H1 (cell line): ENCODE results near the gene NR5A2.

Experiments
- CHD7 ChIP-seq: fragments of 300-600 bp; sonication (generic); IDR thresholded peaks from 2 replicates; pipeline ENCODE4 v1.7.1; 2012; ENCODE audit warnings: low read length, moderate library complexity, mild to moderate bottlenecking, inconsistent platforms; ENCODE audit not compliant: insufficient replicate concordance
- EZH2 ChIP-seq: fragments of 200-600 bp; sonication (generic); IDR thresholded peaks from 2 replicates; pipeline ENCODE4 v1.7.1; 2012; ENCODE audit warnings: low read depth, mild to moderate bottlenecking, moderate library complexity, low read length, inconsistent platforms; ENCODE audit not compliant: severe bottlenecking
- HDAC2 ChIP-seq, 2 experiments: fragments of 300-600 bp in 1 of 2; sonication (generic) in 1 of 2; IDR thresholded peaks; 2 replicates each; pipeline ENCODE4 v1.6.1; 2011 to 2012; ENCODE audit warnings: low read depth in 2 of 2, low read length in 2 of 2, mild to moderate bottlenecking in 2 of 2, moderate library complexity in 2 of 2, borderline replicate concordance in 1 of 2, inconsistent platforms in 1 of 2
- HDAC6 ChIP-seq: IDR thresholded peaks from one replicate; pipeline ENCODE4 v1.7.1; 2012; ENCODE audit warnings: low read depth, mild to moderate bottlenecking, inconsistent platforms, low read length, moderate library complexity
- PHF8 ChIP-seq: fragments of 200-600 bp; sonication (generic); conservative IDR thresholded peaks from 2 replicates; pipeline ENCODE4 v1.7.1; 2012; ENCODE audit warnings: low read depth, mild to moderate bottlenecking, inconsistent platforms, low read length, moderate library complexity
- POLR2A ChIP-seq, 2 experiments: IDR thresholded peaks; 1 replicate in 1 of 2; 2 replicates in 1 of 2; pipeline ENCODE4 v1.6.1; 2011; ENCODE audit warnings: low read depth in 2 of 2, low read length in 2 of 2, mild to moderate bottlenecking in 2 of 2; ENCODE audit errors: control extremely low read depth in 1 of 2
- RAD21 ChIP-seq, 2 experiments: IDR thresholded peaks in 1 of 2; conservative IDR thresholded peaks in 1 of 2; 2 replicates each; pipeline ENCODE4 v1.6.1; 2011; ENCODE audit warnings: low read depth in 2 of 2, low read length in 2 of 2, improper control_type of control experiment in 1 of 2, inconsistent platforms in 1 of 2, mild to moderate bottlenecking in 1 of 2, moderate library complexity in 1 of 2
- RXRA ChIP-seq: IDR thresholded peaks from 2 replicates; pipeline ENCODE4 v1.6.1; 2011; ENCODE audit warnings: low read depth, mild to moderate bottlenecking, low read length, moderate library complexity; ENCODE audit not compliant: insufficient read depth
- SP1 ChIP-seq: IDR thresholded peaks from 2 replicates; pipeline ENCODE4 v1.6.1; 2011; ENCODE audit warnings: low read depth, low read length
- TF ChIP-seq, protein P1 (sequence below), 3 experiments: IDR thresholded peaks; 1 replicate in 2 of 3; 2 replicates in 1 of 3; pipeline versions ENCODE4 v1.5.1 to v1.6.1; 2011; ENCODE audit warnings: low read length in 3 of 3, mild to moderate bottlenecking in 3 of 3, inconsistent platforms in 2 of 3, low read depth in 1 of 3, moderate library complexity in 1 of 3; ENCODE audit not compliant: insufficient read depth in 1 of 3; ENCODE audit errors: control extremely low read depth in 1 of 3

DNA sequence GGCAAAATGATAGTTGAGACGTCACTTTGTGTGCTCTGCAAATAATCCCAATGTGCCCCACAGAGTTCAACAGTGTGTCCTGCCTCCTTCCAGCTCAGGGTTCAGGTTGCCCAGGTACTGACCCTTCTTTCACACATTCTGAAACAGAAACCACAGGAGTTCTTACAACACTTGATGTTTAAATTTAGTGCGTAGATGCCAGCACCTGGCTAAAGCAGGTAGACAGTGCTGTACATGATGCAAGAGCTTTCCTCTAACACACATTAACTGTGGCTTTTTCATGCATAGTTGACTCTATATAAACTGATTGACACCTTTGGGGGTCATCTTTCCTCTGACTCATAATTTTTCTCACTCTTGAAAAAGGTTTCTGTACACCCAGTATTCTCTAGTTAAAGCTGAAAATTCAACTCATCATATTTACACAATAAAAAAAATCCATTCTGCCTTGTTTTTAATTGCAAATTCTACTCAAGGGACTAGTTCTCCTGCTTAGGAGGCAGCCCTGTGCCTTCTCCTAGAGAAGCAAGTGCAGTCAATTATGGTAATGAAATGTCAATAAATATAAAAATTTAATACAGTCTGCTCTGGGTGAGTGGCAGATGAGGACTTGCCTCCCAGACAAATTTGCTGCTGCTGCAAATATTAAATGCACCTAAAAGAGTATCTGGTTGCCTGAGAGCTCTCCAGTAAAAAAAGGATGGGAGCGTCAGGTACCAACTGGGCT lies 91.4 kb downstream of the NR5A2 start:
- TF ChIP-seq POLR2A (IDR thresholded peaks at IDR 0.05; ENCODE audit: control extremely low read depth in 1 of 2, low read depth in 2 of 2, low read length in 2 of 2): no peak
- no peak for TF ChIP-seq HDAC6
- TF ChIP-seq EZH2: no peak
- no peak for TF ChIP-seq RXRA
- no peak for TF ChIP-seq SP1
- TF ChIP-seq, protein P1, sequence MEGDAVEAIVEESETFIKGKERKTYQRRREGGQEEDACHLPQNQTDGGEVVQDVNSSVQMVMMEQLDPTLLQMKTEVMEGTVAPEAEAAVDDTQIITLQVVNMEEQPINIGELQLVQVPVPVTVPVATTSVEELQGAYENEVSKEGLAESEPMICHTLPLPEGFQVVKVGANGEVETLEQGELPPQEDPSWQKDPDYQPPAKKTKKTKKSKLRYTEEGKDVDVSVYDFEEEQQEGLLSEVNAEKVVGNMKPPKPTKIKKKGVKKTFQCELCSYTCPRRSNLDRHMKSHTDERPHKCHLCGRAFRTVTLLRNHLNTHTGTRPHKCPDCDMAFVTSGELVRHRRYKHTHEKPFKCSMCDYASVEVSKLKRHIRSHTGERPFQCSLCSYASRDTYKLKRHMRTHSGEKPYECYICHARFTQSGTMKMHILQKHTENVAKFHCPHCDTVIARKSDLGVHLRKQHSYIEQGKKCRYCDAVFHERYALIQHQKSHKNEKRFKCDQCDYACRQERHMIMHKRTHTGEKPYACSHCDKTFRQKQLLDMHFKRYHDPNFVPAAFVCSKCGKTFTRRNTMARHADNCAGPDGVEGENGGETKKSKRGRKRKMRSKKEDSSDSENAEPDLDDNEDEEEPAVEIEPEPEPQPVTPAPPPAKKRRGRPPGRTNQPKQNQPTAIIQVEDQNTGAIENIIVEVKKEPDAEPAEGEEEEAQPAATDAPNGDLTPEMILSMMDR (IDR thresholded peaks at IDR 0.05; ENCODE audit: control extremely low read depth in 1 of 3, insufficient read depth in 1 of 3, low read depth in 1 of 3, low read length in 3 of 3): no peak
- no peak for TF ChIP-seq CHD7
- TF ChIP-seq RAD21 (IDR thresholded peaks at IDR 0.05 in 1 of 2, conservative IDR thresholded peaks at IDR 0.05 in 1 of 2; ENCODE audit: low read depth in 2 of 2, low read length in 2 of 2): no peak
- no peak for TF ChIP-seq PHF8
- TF ChIP-seq HDAC2 (IDR thresholded peaks at IDR 0.05; ENCODE audit: borderline replicate concordance in 1 of 2, low read depth in 2 of 2, low read length in 2 of 2): no peak
